Measurements from ENCODE around the gene ATF7IP2.

GRCh38 chr16:10421596-10421995 lies 35.7 kb downstream of the ATF7IP2 start:
- TF ChIP-seq, protein P1, sequence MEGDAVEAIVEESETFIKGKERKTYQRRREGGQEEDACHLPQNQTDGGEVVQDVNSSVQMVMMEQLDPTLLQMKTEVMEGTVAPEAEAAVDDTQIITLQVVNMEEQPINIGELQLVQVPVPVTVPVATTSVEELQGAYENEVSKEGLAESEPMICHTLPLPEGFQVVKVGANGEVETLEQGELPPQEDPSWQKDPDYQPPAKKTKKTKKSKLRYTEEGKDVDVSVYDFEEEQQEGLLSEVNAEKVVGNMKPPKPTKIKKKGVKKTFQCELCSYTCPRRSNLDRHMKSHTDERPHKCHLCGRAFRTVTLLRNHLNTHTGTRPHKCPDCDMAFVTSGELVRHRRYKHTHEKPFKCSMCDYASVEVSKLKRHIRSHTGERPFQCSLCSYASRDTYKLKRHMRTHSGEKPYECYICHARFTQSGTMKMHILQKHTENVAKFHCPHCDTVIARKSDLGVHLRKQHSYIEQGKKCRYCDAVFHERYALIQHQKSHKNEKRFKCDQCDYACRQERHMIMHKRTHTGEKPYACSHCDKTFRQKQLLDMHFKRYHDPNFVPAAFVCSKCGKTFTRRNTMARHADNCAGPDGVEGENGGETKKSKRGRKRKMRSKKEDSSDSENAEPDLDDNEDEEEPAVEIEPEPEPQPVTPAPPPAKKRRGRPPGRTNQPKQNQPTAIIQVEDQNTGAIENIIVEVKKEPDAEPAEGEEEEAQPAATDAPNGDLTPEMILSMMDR (conservative IDR thresholded peaks at IDR 0.05) = no peak
- TF ChIP-seq EZH2 (IDR thresholded peaks at IDR 0.05; ENCODE audit: low read depth) = no peak

Data from PC-9 (cell line).